ENCODE results near the gene STK32B.

GRCh38 chr4:5052204-5052702, 973 bp downstream of the STK32B start:
- TF ChIP-seq CTCF (conservative IDR thresholded peaks at IDR 0.05; ENCODE audit: low read depth in 2 of 2) (no peak), REST (IDR thresholded peaks at IDR 0.05; ENCODE audit: unreplicated experiment) (no peak), EZH2 (IDR thresholded peaks at IDR 0.05; ENCODE audit: low read depth, unreplicated experiment) (peak; percentile 27)
